GM23248 (cell line): ENCODE results near the gene TENM4.

Experiments used
- EZH2 ChIP-seq: fragments of 200-600 bp; sonication (generic); IDR thresholded peaks from 2 replicates; pipeline ENCODE4 v1.6.1; 2018; ENCODE audit warnings: antibody characterized with exemption, mild to moderate bottlenecking; ENCODE audit not compliant: insufficient read depth, poor library complexity, severe bottlenecking
- EZH2phosphoT487 ChIP-seq: fragments of 200-600 bp; sonication (generic); IDR thresholded peaks from 2 replicates; pipeline ENCODE4 v1.6.1; 2018; ENCODE audit warnings: antibody characterized with exemption, moderate library complexity, mild to moderate bottlenecking, low read depth; ENCODE audit not compliant: insufficient read depth

- TF ChIP-seq EZH2 (no peak), EZH2phosphoT487 (no peak)
These were observed 213.5 kb downstream of the TENM4 start for GRCh38 chr11:79227308-79227707.
